GM18499 (cell line): Measurements from ENCODE around the gene GLIS1.

Experiments used
- ATAC-seq: cut with Tn5 transposase; IDR thresholded peaks from one replicate; pipeline ENCODE4 v1.9.1; 2021; ENCODE audit warnings: moderate number of reproducible peaks; ENCODE audit not compliant: insufficient read depth, unreplicated experiment

Gene GLIS1

DNA sequence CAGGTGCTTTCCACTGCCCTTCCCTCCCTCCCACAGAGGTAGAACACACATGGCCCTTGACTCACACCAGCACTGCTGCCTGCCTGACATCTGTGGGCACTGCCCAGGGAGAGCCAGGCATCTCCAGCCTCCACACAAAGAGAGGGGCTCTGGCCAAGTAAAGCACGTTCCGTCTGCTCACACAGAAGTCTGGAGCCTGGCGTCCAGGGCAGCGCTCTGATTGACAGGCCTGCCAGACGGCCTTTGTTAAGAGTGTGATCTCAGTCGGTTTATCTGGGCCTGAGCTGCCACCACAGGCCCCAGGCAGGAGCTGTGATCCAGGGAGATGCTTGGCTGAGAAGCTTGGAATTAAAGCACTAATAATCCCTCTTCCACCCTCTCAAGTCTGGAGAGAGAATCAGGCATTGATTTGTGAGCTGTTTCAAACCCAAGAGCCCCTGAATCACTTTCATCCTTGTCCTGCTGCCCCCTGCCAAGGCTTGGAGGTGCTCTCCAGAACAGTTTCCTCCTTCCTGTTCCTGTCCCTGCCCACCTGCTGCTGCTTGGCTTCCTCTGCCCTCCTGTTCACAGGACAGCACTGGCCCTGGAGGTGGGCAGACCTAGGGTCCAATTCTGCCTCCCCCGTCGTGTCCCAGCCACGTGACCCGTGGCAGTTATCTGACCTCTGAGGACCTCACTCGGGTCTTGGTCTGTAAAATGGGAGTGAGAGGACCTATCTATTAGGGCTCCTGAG lies 276.0 kb downstream of the GLIS1 start:
- no peak for ATAC-seq

DNA sequence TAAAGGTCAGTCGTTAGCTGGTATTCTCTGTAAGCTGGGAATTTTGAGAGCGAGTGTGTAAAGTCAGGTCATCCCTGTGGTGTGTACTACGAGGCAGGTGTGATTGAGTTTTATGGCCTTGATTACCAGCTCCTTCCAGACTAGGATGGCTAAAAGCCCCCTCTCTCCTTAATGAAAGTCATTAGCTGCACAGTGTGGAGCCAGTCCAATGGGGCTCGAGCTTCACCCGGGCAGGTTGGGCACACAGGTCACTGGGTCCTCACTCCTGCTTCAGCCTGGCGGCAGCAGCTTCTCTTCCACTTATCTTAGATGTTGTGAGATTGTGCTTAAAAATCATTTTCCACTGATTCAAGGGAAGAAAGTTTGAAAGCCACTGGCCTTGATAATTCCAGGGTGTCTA lies 276.8 kb downstream of the GLIS1 start:
- no peak for ATAC-seq

DNA sequence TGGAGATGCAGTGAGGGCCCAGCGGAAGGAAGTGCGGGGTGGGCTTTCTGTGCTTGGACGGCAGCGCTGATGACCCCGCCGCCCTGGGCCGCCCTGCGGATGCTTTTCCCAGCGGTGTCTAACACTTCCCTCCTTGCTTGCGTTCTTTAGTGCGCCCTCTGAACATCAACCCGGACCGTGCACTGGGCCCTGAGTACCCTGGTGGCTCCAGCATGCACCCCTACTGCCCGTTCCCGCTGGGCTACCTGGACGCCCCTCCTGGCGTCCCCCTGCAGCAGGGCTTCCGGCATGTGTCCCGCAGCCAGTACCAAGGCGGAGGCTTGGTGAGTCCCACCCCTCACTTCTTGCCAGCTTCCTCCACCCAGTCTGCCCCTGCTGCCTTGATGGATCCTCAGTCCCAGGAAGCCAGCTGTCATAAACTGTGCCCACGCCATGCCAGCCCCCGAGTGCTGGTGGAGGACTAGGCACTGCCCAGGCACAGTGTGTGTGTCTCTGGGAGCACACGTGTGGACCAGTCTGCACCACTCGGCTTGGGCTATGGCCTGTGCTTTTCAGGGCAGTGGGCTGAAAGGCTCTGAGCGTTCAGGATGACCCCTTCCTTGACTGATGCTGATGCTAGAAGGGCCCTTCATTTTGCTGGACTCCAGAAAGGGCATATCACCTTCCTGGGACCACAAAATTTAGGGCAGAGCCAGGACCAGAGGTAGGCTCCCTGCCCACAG lies 277.5 kb downstream of the GLIS1 start:
- no peak for ATAC-seq

DNA sequence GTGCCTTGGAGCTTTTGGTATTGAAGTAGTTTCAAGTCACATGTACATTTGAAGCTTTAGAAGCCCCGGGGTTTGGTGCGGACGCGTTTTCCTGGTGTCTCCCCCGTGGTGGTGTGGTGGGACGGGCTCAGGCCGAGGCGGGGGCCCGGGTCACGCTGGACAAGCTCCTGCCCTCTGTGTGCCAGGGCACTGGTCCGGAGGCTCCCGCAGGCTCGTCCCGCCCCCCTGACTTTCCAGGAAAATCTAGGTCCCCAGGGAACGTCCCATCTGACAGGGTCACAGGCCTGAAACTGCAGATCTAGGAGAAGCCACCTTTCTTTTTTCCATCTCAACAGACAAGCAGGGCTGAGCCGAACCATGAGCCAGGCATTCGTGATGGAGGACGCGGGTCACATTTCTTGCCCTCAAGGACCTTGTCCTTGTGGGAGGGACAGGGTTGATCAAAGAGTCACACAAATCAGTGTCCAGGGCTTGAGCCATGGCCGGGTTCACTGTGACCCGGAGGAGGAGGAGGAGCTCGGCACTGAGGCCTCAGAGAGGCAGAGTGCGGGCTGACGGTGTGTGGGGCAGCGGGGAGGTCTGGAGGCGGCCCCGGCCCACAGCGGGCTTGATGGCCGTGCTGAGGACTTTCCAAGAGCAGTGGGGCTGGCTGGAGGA lies 278.2 kb downstream of the GLIS1 start:
- no peak for ATAC-seq

DNA sequence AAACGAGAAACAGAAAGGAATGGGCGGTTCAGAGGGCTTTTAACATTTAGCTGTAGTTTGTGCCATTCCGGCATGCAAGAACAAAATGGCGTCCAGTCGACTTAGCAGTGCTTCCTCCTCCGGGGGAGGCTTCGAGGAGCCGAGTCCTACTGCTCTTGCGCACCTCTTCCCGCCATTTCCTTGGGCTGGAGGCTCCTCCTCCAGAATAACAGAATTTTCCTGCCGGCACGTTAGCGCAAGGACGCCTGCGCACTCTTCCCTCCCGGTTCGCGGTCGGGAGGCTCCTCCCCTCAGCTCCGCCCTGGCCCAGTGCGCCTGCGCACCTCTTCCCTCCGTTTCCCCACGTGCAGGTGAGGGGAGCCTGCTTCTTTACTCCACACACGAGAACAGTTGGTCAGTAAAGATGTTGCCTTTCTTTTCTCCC lies 278.7 kb downstream of the GLIS1 start:
- no peak for ATAC-seq

DNA sequence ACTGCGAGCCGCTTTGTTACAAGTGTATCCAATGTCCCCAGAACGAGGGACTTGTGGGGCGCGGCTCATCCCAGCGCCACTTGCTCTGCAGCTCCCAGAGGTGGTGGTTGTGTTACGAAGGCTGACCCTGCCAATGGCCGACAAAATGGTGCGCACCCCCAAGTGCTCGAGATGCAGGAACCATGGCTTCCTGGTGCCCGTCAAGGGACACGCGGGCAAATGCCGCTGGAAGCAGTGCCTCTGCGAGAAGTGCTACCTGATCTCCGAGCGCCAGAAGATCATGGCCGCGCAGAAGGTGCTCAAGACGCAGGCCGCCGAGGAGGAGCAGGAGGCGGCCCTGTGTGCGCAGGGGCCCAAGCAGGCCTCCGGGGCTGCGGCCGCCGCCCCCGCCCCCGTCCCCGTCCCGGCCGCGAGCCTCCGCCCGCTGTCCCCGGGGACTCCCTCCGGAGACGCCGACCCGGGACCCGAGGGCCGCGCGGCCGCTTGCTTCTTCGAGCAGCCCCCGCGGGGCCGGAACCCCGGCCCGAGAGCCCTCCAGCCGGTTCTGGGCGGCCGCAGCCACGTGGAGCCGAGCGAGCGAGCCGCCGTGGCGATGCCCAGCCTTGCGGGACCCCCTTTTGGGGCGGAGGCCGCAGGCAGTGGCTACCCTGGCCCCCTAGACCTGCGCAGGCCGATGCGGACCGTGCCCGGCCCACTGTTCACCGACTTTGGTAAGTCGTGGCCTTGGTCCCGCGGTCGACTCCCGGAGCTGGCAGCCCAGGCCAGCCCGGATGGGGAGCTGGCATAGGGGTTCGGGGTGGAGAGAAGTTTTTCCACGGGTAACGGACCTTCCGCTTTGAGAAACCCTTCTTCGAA lies 279.4 kb downstream of the GLIS1 start, which contains the start of gene DMRTB1:
DMRTB1 (plus strand) TSS at position 79 of the 855 bp plus-strand sequence; CDS start at position 134, 55 bp downstream.
- no peak for ATAC-seq

DNA sequence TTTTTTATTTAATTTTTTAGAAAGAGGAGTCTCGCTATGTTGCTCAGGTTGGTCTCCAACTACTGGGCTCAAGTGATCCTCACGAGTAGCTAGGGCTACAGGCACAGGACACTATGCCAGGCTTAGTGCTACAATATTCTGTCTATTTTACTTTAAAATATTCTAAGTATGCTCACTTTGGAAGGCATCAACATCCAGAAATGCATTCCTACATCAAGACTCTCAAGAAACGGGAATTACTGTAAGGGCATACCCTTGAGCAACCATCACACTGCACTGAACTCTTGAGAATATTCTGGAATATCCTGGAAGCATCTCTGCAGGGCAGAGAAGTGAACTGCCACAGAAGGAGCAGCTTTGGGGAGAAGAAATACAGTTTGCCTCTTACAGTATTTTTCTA lies 280.3 kb downstream of the GLIS1 start:
- ATAC-seq: no peak
